B cell (primary cell): ENCODE measurements around the gene ITIH3. TPM values are rescaled to one million over a fixed set of nuclear protein-coding genes. Genes with fewer than 3 reads are reported as not detected.

ENCODE experiments used
- ATAC-seq: fragments of 200-7000 bp; cut with Tn5 transposase; one replicate; pipeline ENCODE4 v1.10.0; 2021; ENCODE audit warnings: low read depth, mild to moderate bottlenecking, moderate number of reproducible peaks, moderate library complexity
- CTCF ChIA-PET: fragments of 350-600 bp; sonication (Branson Sonifier 250); formaldehyde crosslinking; loops from one replicate; lab custom pipeline; 2021; ENCODE audit warnings: antibody characterized with exemption, inconsistent platforms; lab: Charles Lee
- POLR2A ChIA-PET: fragments of 350-600 bp; sonication (Branson Sonifier 250); formaldehyde crosslinking; loops from one replicate; lab custom pipeline; 2021; ENCODE audit warnings: antibody characterized with exemption; lab: Charles Lee
- DNase-seq: peaks from one replicate; pipeline ENCODE4 v3.0.0; 2013
- H2AFZ ChIP-seq: 2 replicates; pipeline ENCODE4 v1.6.1; 2012; ENCODE audit warnings: mild to moderate bottlenecking, low read depth, low read length; ENCODE audit not compliant: insufficient read depth, poor library complexity, severe bottlenecking
- H3K27ac ChIP-seq, 2 donors: 1 replicate in 1 of 2; 2 replicates in 1 of 2; pipeline ENCODE4 v1.5.1; 2012 to 2013; ENCODE audit warnings: low read length in 2 of 2, mild to moderate bottlenecking in 2 of 2, moderate library complexity in 1 of 2
- H3K27me3 ChIP-seq, 4 experiments: fragments of 200-600 bp in 1 of 4; sonication (generic) in 1 of 4; replicated peaks in 1 of 4; 1 replicate in 2 of 4; 2 replicates in 2 of 4; pipeline versions ENCODE4 v1.6.1 to v1.7.0; 2013 to 2016; ENCODE audit warnings: low read length in 3 of 4, mild to moderate bottlenecking in 2 of 4, mixed read lengths in 1 of 4, moderate library complexity in 1 of 4; ENCODE audit not compliant: insufficient read depth in 4 of 4, control insufficient read depth in 3 of 4; ENCODE audit errors: control extremely low read depth in 1 of 4
- H3K36me3 ChIP-seq, 2 experiments: replicated peaks in 1 of 2; 1 replicate in 1 of 2; 2 replicates in 1 of 2; pipeline versions ENCODE4 v1.6.1 to v1.7.1; 2013; ENCODE audit warnings: low read length in 1 of 2; ENCODE audit not compliant: insufficient read depth in 2 of 2, control insufficient read depth in 1 of 2; ENCODE audit errors: control extremely low read depth in 1 of 2, extremely low read depth in 1 of 2
- H3K4me1 ChIP-seq, 2 donors: fragments of 200-600 bp in 1 of 2; sonication (generic) in 1 of 2; 1 replicate in 1 of 2; 2 replicates in 1 of 2; pipeline versions ENCODE4 v1.5.1 to v1.6.1; 2013 to 2017; ENCODE audit warnings: low read length in 2 of 2; ENCODE audit not compliant: control insufficient read depth in 2 of 2, insufficient read depth in 2 of 2
- H3K4me2 ChIP-seq: replicated peaks from 2 replicates; pipeline ENCODE3; 2012; ENCODE audit warnings: mild to moderate bottlenecking, low read depth, low read length; ENCODE audit not compliant: poor library complexity, severe bottlenecking
- H3K4me3 ChIP-seq, 5 experiments: fragments of 200-600 bp in 1 of 5; sonication (generic) in 1 of 5; 1 replicate in 3 of 5; 2 replicates in 2 of 5; pipeline versions ENCODE4 v1.5.1 to v1.7.0; 2011 to 2016; ENCODE audit warnings: low read length in 4 of 5, mild to moderate bottlenecking in 4 of 5, low read depth in 2 of 5, control low read depth in 1 of 5, moderate library complexity in 1 of 5; ENCODE audit not compliant: insufficient read depth in 1 of 5; ENCODE audit errors: control extremely low read depth in 1 of 5, extremely low read depth in 1 of 5
- H3K79me2 ChIP-seq: fragments of 200-600 bp; sonication (generic); one replicate; pipeline ENCODE4 v1.6.0; 2016; ENCODE audit warnings: low read length; ENCODE audit not compliant: control insufficient read depth, insufficient read depth
- H3K9ac ChIP-seq: fragments of 200-600 bp; sonication (generic); 2 replicates; pipeline ENCODE4 v1.6.1; 2017; ENCODE audit warnings: mild to moderate bottlenecking, low read length, moderate library complexity
- H3K9me3 ChIP-seq, 3 donors: one replicate each; pipeline versions ENCODE4 v1.6.1 to v1.7.1; 2013; ENCODE audit warnings: low read length in 2 of 3; ENCODE audit not compliant: control insufficient read depth in 2 of 3, insufficient read depth in 1 of 3; ENCODE audit errors: control extremely low read depth in 1 of 3
- H4K20me1 ChIP-seq: 2 replicates; pipeline ENCODE4 v1.6.0; 2012; ENCODE audit warnings: mild to moderate bottlenecking, low read length; ENCODE audit not compliant: insufficient read depth, control insufficient read depth, poor library complexity, severe bottlenecking
- H3K27ac Mint-ChIP-seq: one replicate; pipeline ENCODE4 v1.8.0; 2021; ENCODE audit warnings: mixed read lengths
- H3K27me3 Mint-ChIP-seq: one replicate; pipeline ENCODE4 v1.8.0; 2021; ENCODE audit warnings: mixed read lengths
- H3K4me1 Mint-ChIP-seq: one replicate; pipeline ENCODE4 v1.8.0; 2021; ENCODE audit warnings: mixed read lengths
- H3K4me3 Mint-ChIP-seq: one replicate; pipeline ENCODE4 v1.8.0; 2021; ENCODE audit warnings: mixed read lengths
- H3K9me3 Mint-ChIP-seq: one replicate; pipeline ENCODE4 v1.8.0; 2022; ENCODE audit warnings: mixed read lengths; ENCODE audit not compliant: insufficient read depth
- EZH2 ChIP-seq: IDR thresholded peaks from 2 replicates; pipeline ENCODE4 v1.6.1; 2012; ENCODE audit warnings: borderline replicate concordance, low read depth, mild to moderate bottlenecking, moderate library complexity, low read length; ENCODE audit not compliant: insufficient read depth, poor library complexity, severe bottlenecking
- WGBS: methylation state at CpG from one replicate; pipeline ENCODE4 v1.1.5; 2013; ENCODE audit warnings: missing lambda C conversion rate; ENCODE audit not compliant: insufficient coverage; 5-methylcytosine and 5-hydroxymethylcytosine counted together
- intact Hi-C: fragments of 100-400 bp; cut with micrococcal nuclease; formaldehyde crosslinking; loops from one replicate; pipeline ENCODE4 v1.10.0; 2022
- polyA plus RNA-seq: library from polyadenylated mRNA; depleted of rRNA; stranded (reverse); fragments of >200 nt; gene quantifications from 2 replicates; pipeline ENCODE4 v1.2.3, GENCODE V29; 2012
- total RNA-seq, 2 donors: library from RNA; stranded (reverse); fragments of 120-200 nt in 1 of 2; gene quantifications; 1 replicate in 1 of 2; 2 replicates in 1 of 2; pipeline versions ENCODE4 v1.2.3 to v1.2.4, GENCODE V29; 2013 to 2022
- TF ChIP-seq, protein P1 (sequence below): fragments of 200-600 bp; IDR thresholded peaks from one replicate; pipeline ENCODE4 v1.8.0; 2022; ENCODE audit warnings: antibody characterized with exemption, mild to moderate bottlenecking

The ITIH3 gene
- total and polyA plus RNA-seq, 2 donors (not counting 1 experiment from before 2014, with no cell fraction given) = not detected

GRCh38 chr3:52793702-52794611 is 639 bp upstream of the ITIH3 start:
- DNase-seq = no peak
- intact Hi-C loops = no loop called here
- H3K27me3 ChIP-seq = no peaks in the 10 kb centered on the region
- TF ChIP-seq EZH2 = no peak
- TF ChIP-seq, protein P1, sequence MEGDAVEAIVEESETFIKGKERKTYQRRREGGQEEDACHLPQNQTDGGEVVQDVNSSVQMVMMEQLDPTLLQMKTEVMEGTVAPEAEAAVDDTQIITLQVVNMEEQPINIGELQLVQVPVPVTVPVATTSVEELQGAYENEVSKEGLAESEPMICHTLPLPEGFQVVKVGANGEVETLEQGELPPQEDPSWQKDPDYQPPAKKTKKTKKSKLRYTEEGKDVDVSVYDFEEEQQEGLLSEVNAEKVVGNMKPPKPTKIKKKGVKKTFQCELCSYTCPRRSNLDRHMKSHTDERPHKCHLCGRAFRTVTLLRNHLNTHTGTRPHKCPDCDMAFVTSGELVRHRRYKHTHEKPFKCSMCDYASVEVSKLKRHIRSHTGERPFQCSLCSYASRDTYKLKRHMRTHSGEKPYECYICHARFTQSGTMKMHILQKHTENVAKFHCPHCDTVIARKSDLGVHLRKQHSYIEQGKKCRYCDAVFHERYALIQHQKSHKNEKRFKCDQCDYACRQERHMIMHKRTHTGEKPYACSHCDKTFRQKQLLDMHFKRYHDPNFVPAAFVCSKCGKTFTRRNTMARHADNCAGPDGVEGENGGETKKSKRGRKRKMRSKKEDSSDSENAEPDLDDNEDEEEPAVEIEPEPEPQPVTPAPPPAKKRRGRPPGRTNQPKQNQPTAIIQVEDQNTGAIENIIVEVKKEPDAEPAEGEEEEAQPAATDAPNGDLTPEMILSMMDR = no peak
- ChIA-PET CTCF (no interaction called here), POLR2A (no interaction called here)
- no peak overlapping the region for H3K4me3 Mint-ChIP-seq
- no peaks in the 10 kb centered on the region for H3K36me3 ChIP-seq
- no peak overlapping the region for H3K4me3 ChIP-seq
- no peak overlapping the region for H3K27ac ChIP-seq
- no peaks in the 10 kb centered on the region for H3K9me3 Mint-ChIP-seq
- H3K27ac Mint-ChIP-seq = no peak overlapping the region
- no peaks in the 10 kb centered on the region for H3K4me1 ChIP-seq
- H3K79me2 ChIP-seq = no peaks in the 10 kb centered on the region
- no peaks in the 10 kb centered on the region for H4K20me1 ChIP-seq
- no peak for ATAC-seq
- H3K9ac ChIP-seq = no peak overlapping the region
- H3K9me3 ChIP-seq = no peaks in the 10 kb centered on the region
- WGBS = 83% methylated on average over 8 of the region's 9 CpGs
- no peaks in the 10 kb centered on the region for H3K4me1 Mint-ChIP-seq
- H3K4me2 ChIP-seq = no peak overlapping the region
- H2AFZ ChIP-seq = no peak overlapping the region
- H3K27me3 Mint-ChIP-seq = no peaks in the 10 kb centered on the region

GRCh38 chr3:52795298-52795900 is 803 bp downstream of the ITIH3 start:
- intact Hi-C loops = no loop called here
- Mint-ChIP-seq H3K4me1 (no peaks in the 10 kb centered on the region), H3K27me3 (no peaks in the 10 kb centered on the region), H3K4me3 (no peak overlapping the region), H3K27ac (no peak overlapping the region), H3K9me3 (no peaks in the 10 kb centered on the region)
- Histone ChIP-seq H3K27ac (no peak overlapping the region), H3K79me2 (no peaks in the 10 kb centered on the region), H3K4me3 (no peak overlapping the region), H3K36me3 (no peaks in the 10 kb centered on the region), H3K9ac (no peak overlapping the region), H2AFZ (no peak overlapping the region), H3K4me2 (no peak overlapping the region), H3K9me3 (no peaks in the 10 kb centered on the region), H3K27me3 (no peaks in the 10 kb centered on the region), H4K20me1 (no peaks in the 10 kb centered on the region), H3K4me1 (no peaks in the 10 kb centered on the region)
- ATAC-seq = no peak
- ChIA-PET POLR2A (no interaction called here), CTCF (no interaction called here)
- no peak for DNase-seq
- 78% methylated on average over 9 of the region's 9 CpGs for WGBS
- no peak for TF ChIP-seq EZH2
- TF ChIP-seq, protein P1 = no peak
